Stimulated activated CD4-positive, alpha-beta T cell treated with anti-CD3 and anti-CD28 coated beads, Interleukin-4, amount 100 ng/mL, for 1 hour (primary cell): ENCODE data around the gene ALDH3A2.

Experiments used
- DNase-seq: peaks from one replicate; pipeline ENCODE4 v3.0.0-alpha.2; 2020

The ALDH3A2 gene

GRCh38 chr17:19717031-19717360, 68.4 kb downstream of the ALDH3A2 start:
- no peak for DNase-seq

- no peak for DNase-seq
These were observed 68.9 kb downstream of the ALDH3A2 start for GRCh38 chr17:19717411-19717908.

GRCh38 chr17:19718041-19718612, 69.6 kb downstream of the ALDH3A2 start:
- no peak for DNase-seq

- DNase-seq = no peak
These were observed 70.2 kb downstream of the ALDH3A2 start for GRCh38 chr17:19718613-19719354.

GRCh38 chr17:19719355-19720209, 71.0 kb downstream of the ALDH3A2 start:
- DNase-seq = no peak

- no peak for DNase-seq
These were observed 71.6 kb downstream of the ALDH3A2 start for GRCh38 chr17:19720210-19720475.

GRCh38 chr17:19720631-19721426, 72.3 kb downstream of the ALDH3A2 start:
- DNase-seq = no peak

GRCh38 chr17:19723964-19724363, 75.4 kb downstream of the ALDH3A2 start:
- no peak for DNase-seq

- peak; percentile 49 for DNase-seq
These were observed 76.2 kb downstream of the ALDH3A2 start for GRCh38 chr17:19724501-19725420.

GRCh38 chr17:19725486-19725885, 76.9 kb downstream of the ALDH3A2 start:
- no peak for DNase-seq

- no peak for DNase-seq
These were observed 78.3 kb downstream of the ALDH3A2 start for GRCh38 chr17:19726631-19727376.
